HG02759 (cell line): ENCODE measurements around the gene ELAC2.

Experiments
- ATAC-seq: cut with Tn5 transposase; IDR thresholded peaks from one replicate; pipeline ENCODE4 v1.9.1; 2021; ENCODE audit warnings: mild to moderate bottlenecking, moderate library complexity; ENCODE audit not compliant: unreplicated experiment

ELAC2 gene

GRCh38 chr17:12955521-12955920 lies 62.3 kb downstream of the ELAC2 start:
- no peak for ATAC-seq

GRCh38 chr17:12953156-12953555 lies 64.7 kb downstream of the ELAC2 start:
- ATAC-seq = no peak

- ATAC-seq = no peak
Observed at GRCh38 chr17:12952012-12952411, 65.8 kb downstream of the ELAC2 start.

GRCh38 chr17:12947047-12947446 lies 70.8 kb downstream of the ELAC2 start:
- no peak for ATAC-seq
